Heart right ventricle (tissue), 16 donors: ENCODE results near the gene POF1B. TPM values are rescaled to one million over a fixed set of nuclear protein-coding genes. Genes with fewer than 3 reads are reported as not detected.
A peak's percentile ranks its signal among the peaks of the same experiment; 100 is the strongest.
"Not testable (repeated sequence)": the region's sequence is repeated elsewhere in the genome, so short reads cannot be mapped to it uniquely, and the experiment has no call there.

ENCODE experiments used
- ATAC-seq, 8 donors: fragments of 200-7000 bp; cut with Tn5 transposase; one replicate each; pipeline ENCODE4 v1.9.1; 2020; ENCODE audit warnings: mild to moderate bottlenecking in 8 of 8, moderate library complexity in 8 of 8, moderate number of reproducible peaks in 1 of 8
- DNase-seq, 2 donors: peaks; one replicate each; pipeline ENCODE4 v3.0.0-alpha.2; 2020
- H3K27ac ChIP-seq, 10 donors: fragments of 200-600 bp; sonication (generic) in 2 of 10; one replicate each; pipeline versions ENCODE4 v1.5.0 to v1.8.0; 2020 to 2022; ENCODE audit warnings: mild to moderate bottlenecking in 3 of 10
- H3K27me3 ChIP-seq, 7 donors: fragments of 200-600 bp; one replicate each; pipeline ENCODE4 v1.8.0; 2021 to 2022; ENCODE audit warnings: mild to moderate bottlenecking in 2 of 7
- H3K36me3 ChIP-seq, 9 donors: fragments of 200-600 bp; sonication (generic) in 1 of 9; one replicate each; pipeline versions ENCODE4 v1.5.0 to v1.8.0; 2020 to 2022; ENCODE audit warnings: mild to moderate bottlenecking in 2 of 9
- H3K4me1 ChIP-seq, 9 donors: fragments of 200-600 bp; sonication (generic) in 1 of 9; one replicate each; pipeline versions ENCODE4 v1.5.0 to v1.8.0; 2020 to 2022; ENCODE audit warnings: mild to moderate bottlenecking in 4 of 9
- H3K4me3 ChIP-seq, 10 donors: fragments of 200-600 bp; sonication (generic) in 2 of 10; one replicate each; pipeline versions ENCODE4 v1.5.0 to v1.8.0; 2020 to 2022; ENCODE audit warnings: mild to moderate bottlenecking in 7 of 10, moderate library complexity in 2 of 10
- H3K9me3 ChIP-seq, 11 donors: fragments of 200-600 bp in 10 of 11; sonication (generic) in 2 of 11; one replicate each; pipeline versions ENCODE4 v1.5.0 to v1.8.0; 2013 to 2022; ENCODE audit warnings: mild to moderate bottlenecking in 2 of 11, control low read depth in 1 of 11, moderate library complexity in 1 of 11
- CTCF ChIP-seq, 9 donors: fragments of 200-600 bp; sonication (generic) in 2 of 9; IDR thresholded peaks; one replicate each; pipeline versions ENCODE4 v1.5.0 to v1.8.0; 2021 to 2022; ENCODE audit warnings: antibody characterized with exemption in 9 of 9, mild to moderate bottlenecking in 5 of 9, moderate library complexity in 1 of 9
- WGBS, 2 donors: extraction: QIAGEN DNeasy Blood & Tissue Kit; methylation state at CpG; one replicate each; pipeline ENCODE4 v1.1.7; 2013; ENCODE audit warnings: inconsistent platforms in 1 of 2; 5-methylcytosine and 5-hydroxymethylcytosine counted together
- intact Hi-C, 10 donors: fragments of 100-400 bp; cut with DNase I; formaldehyde crosslinking; loops; one replicate each; pipeline versions ENCODE4 v1.11.1 to v1.14.2; 2022
- polyA plus RNA-seq, 2 donors: library from polyadenylated mRNA; stranded (reverse); fragments of 200-250 nt; gene quantifications; one replicate each; pipeline ENCODE4 v1.2.3, GENCODE V29; 2013
- total RNA-seq, 10 donors: library from RNA; stranded (reverse); fragmentation: NEBNext Ultra II Directional in 3 of 10; extraction: Animal tissue kit (Norgen Biotek cat#: 25700) in 3 of 10; gene quantifications; one replicate each; pipeline versions ENCODE4 v1.2.1 to v1.2.4, GENCODE V29; 2021 to 2023
- donor health status: Arrhythmogenic right ventricular cardiomyopathy.
- donor health status: ischemic (EF 13 %, LVEDD 7.1; RV severe dilation, severe dysfunction).
- donor health status: healthy with polysubstance abuse.
- donor health status: DM: no; HTN: yes; CAD: no.
- donor health status: DM: no; HTN: no; CAD: no.
- donor health status: ischemic (EF 25% LVEDD 6.9; RV normal size, moderate dysfunction).
- donor health status: ischemic (EF 25% LVEDD 5.7; RV mildly dilated, moderate dysfunction).
- donor health status: healthy.
- donor health status: DM: yes; HTN: yes; CAD: no.
- donor health status: Ischemic cardiomyopathy.
- donor health status: ischemic (EF 35%, LVEDD 5.7; RV mildly dilated, moderate dysfunction).
- donor health status: nonischemic (EF 11% LVEDD 7.7; RV severe dilation, severe dysfunction).
- donor health status: DM: yes; HTN: yes; CAD: no.
- donor health status: PGD.
- donor health status: ischemic (EF 29% LVEDD 5.4; RV normal size, mild dysfunction).
- donor health status: nonischemic (EF 23%, LVEDD 6.1; RV moderate dilation, normal function).

Gene POF1B
- total and polyA plus RNA-seq, 12 donors, result 0.19 to 5.9 (median 1.8) TPM

DNA sequence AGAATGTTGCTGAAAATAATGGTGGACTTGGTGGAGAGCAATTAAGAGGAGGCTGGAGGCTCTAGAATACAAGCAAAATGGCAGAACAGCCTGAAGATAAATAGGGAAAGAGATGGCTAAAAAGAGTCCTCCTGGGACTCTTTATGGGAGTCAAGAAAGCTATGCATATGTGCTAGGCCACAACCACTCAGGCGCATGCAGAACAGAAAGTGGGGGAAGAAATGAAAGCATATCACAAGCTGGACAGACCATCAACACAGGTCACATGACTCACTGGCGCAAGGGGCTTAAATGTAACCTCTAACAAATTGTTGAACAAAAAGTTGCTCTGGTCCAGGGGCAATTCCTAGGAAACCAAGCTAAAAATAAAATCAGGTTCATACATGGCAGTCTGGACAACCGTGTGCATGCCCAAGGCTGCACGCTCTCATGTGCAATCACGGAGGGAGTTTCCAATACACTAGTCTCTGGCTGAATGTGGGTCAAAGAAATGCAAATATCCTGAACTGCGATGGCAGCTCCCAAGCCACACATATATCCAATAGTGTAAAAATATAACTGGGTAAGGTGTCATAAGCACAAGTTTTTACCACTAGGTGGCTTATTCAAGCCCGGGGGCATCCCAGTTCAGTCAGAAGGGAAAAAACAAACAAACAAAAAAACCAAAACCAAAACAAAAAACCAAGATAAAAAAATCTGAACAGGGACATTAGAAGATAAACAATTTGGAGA, 90.3 kb downstream of the POF1B start:
- Histone ChIP-seq H3K4me3 (no peak overlapping the region), H3K27me3 (no peaks in the 10 kb centered on the region), H3K9me3 (peaks cover 0 to 34% (median 0%) of the 10 kb centered on the region in 11 donors), H3K36me3 (no peaks in the 10 kb centered on the region), H3K4me1 (no peaks in the 10 kb centered on the region), H3K27ac (no peak overlapping the region)
- DNase-seq (no peak), ATAC-seq (no peak)
- 92 to 94% methylated on average over 7 of the region's 7 CpGs for WGBS, 2 donors
- TF ChIP-seq CTCF (IDR thresholded peaks at IDR 0.05), result no peak
- intact Hi-C loops, result no loop called here

DNA sequence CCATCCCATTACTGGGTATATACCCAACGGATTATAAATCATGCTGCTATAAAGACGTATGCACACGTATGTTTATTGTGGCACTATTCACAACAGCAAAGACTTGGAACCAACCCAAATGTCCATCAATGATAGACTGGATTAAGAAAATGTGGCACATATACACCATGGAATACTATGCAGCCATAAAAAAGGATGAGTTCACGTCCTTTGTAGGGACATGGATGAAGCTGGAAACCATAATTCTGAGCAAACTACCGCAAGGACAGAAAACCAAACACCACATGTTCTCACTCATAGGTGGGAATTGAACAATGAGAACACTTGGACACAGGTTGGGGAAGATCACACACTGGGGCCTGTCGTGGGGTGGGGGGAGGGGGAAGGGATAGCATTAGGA, 94.2 kb downstream of the POF1B start:
- WGBS, 2 donors, result 75 to 92% methylated on average over 5 to 6 of the region's 6 CpGs
- H3K9me3 ChIP-seq, result peaks cover 0 to 10% (median 0%) of the 10 kb centered on the region in 11 donors
- H3K36me3 ChIP-seq, H3K4me1 ChIP-seq, H3K27ac ChIP-seq, H3K4me3 ChIP-seq, intact Hi-C loops, H3K27me3 ChIP-seq, DNase-seq, ATAC-seq: not testable (repeated sequence)

GRCh38 chrX:85244450-85245211, 134.8 kb downstream of the POF1B start:
- H3K36me3 ChIP-seq, result no peaks in the 10 kb centered on the region
- DNase-seq (no peak), ATAC-seq (peak in 5 of 8 donors; percentile 19 to 57 (median 34))
- H3K4me1 ChIP-seq, result no peaks in the 10 kb centered on the region
- no peaks in the 10 kb centered on the region for H3K9me3 ChIP-seq
- WGBS, 2 donors, result 1% methylated on average over 26 to 41 of the region's 42 CpGs
- peak overlapping the region in 3 of 10 donors; percentile 15 to 40 (median 19) for H3K27ac ChIP-seq
- H3K4me3 ChIP-seq, result peak overlapping the region; percentile 21 to 63 (median 56)
- H3K27me3 ChIP-seq, result peaks cover 0 to 26% (median 0%) of the 10 kb centered on the region in 7 donors
- intact Hi-C loops, result no loop called here
- TF ChIP-seq CTCF (IDR thresholded peaks at IDR 0.05), result no peak

DNA sequence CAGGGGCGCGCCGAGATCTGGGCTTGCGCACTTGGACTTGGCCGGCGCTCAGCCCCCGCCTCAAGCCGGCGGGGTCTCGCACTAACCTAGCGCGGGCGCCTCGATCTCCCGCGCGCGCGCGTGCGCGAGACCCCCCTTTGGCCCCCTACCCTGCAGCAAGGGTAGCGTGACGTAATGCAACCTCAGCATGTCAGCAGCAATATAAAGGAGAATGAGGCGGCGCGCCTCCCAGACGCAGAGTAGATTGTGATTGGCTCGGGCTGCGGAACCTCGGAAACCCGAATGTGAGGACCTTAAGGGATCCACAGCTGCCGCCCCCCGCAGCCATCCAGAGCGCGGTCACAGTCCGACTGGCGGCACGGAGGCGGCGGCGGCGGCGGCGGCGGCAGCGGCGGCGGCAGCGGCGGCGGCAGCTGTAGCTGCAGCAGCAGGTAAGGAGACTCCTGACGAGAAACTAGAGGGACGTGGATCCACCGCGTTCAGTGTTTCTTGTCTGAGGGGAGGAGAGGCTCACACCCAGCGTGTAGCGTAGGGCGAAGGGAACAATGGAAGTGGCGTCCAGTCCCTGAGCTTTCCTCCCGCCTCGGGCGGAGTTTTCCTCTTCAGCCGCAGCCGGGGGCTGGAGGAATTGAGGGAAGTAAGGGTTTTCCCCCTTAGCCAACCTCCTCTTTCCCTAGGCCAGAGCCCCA, 135.6 kb downstream of the POF1B start, which contains the start of the genes SATL1 and ZNF711:
SATL1 (minus strand) TSS at position 19 of the 689 bp plus-strand sequence. CDS start 134,811 bp downstream, outside the sequence.
ZNF711 (plus strand) TSS at position 231 of the 689 bp plus-strand sequence. CDS start 3,582 bp downstream, outside the sequence.
- peaks cover 0 to 26% (median 0%) of the 10 kb centered on the region in 7 donors for H3K27me3 ChIP-seq
- intact Hi-C loops, result no loop called here
- no peak for TF ChIP-seq CTCF (IDR thresholded peaks at IDR 0.05)
- H3K9me3 ChIP-seq, result no peaks in the 10 kb centered on the region
- WGBS, 2 donors, result 0 to 1% methylated on average over 58 to 65 of the region's 65 CpGs
- no peaks in the 10 kb centered on the region for H3K4me1 ChIP-seq
- DNase-seq (peak; percentile 8 to 20), ATAC-seq (peak in 7 of 8 donors; percentile 39 to 79 (median 61))
- peak within 1 kb of the TSS; percentile 21 to 63 (median 56) for H3K4me3 ChIP-seq
- H3K36me3 ChIP-seq, result no peaks in the 10 kb centered on the region
- peak within 1 kb of the TSS in 3 of 10 donors; percentile 15 to 40 (median 19) for H3K27ac ChIP-seq
